Neural progenitor cell (in vitro differentiated cells): Measurements from ENCODE around the gene OTULIN. TPM values are rescaled to one million over a fixed set of nuclear protein-coding genes. Genes with fewer than 3 reads are reported as not detected.

Experiments
- DNase-seq: peaks from one replicate; pipeline ENCODE4 v3.0.0-alpha.2; 2016; ENCODE audit warnings: low spot score
- H2AFZ ChIP-seq: fragments of 200-600 bp; sonication (generic); replicated peaks from 2 replicates; pipeline ENCODE4 v1.6.1; 2016; ENCODE audit warnings: antibody characterized with exemption
- H3F3A ChIP-seq: fragments of 200-600 bp; sonication (generic); 2 replicates; pipeline ENCODE4 v1.6.1; 2016; ENCODE audit warnings: antibody characterized with exemption, low read depth
- H3K27ac ChIP-seq: fragments of 200-600 bp; sonication (generic); 2 replicates; pipeline ENCODE4 v1.5.1; 2016; ENCODE audit warnings: mild to moderate bottlenecking
- H3K27me3 ChIP-seq: fragments of 200-600 bp; sonication (generic); 2 replicates; pipeline ENCODE4 v1.6.1; 2016; ENCODE audit warnings: mild to moderate bottlenecking, moderate library complexity
- H3K36me3 ChIP-seq: fragments of 200-600 bp; sonication (generic); 2 replicates; pipeline ENCODE4 v1.5.1; 2016
- H3K4me1 ChIP-seq: fragments of 200-600 bp; sonication (generic); 2 replicates; pipeline ENCODE4 v1.6.1; 2016; ENCODE audit warnings: mixed run types
- H3K4me2 ChIP-seq: fragments of 200-600 bp; sonication (generic); 2 replicates; pipeline ENCODE4 v1.6.1; 2016
- H3K4me3 ChIP-seq: fragments of 200-600 bp; sonication (generic); 2 replicates; pipeline ENCODE4 v1.5.1; 2016
- H3K79me2 ChIP-seq: fragments of 200-600 bp; sonication (generic); 2 replicates; pipeline ENCODE4 v1.6.1; 2016; ENCODE audit warnings: low read depth
- H3K9ac ChIP-seq: fragments of 200-600 bp; sonication (generic); 2 replicates; pipeline ENCODE4 v1.6.1; 2016
- H3K9me3 ChIP-seq: fragments of 200-600 bp; sonication (generic); 2 replicates; pipeline ENCODE4 v1.5.1; 2016; ENCODE audit warnings: low read depth
- H4K20me1 ChIP-seq: fragments of 200-600 bp; sonication (generic); 2 replicates; pipeline ENCODE4 v1.6.1; 2016; ENCODE audit warnings: low read depth
- H3K27ac Mint-ChIP-seq: 3 replicates; pipeline ENCODE4 v1.8.0; 2021; ENCODE audit warnings: mixed read lengths
- H3K27me3 Mint-ChIP-seq: 2 replicates; pipeline ENCODE4 v1.8.0; 2022; ENCODE audit warnings: low read depth, mild to moderate bottlenecking, inconsistent platforms, moderate library complexity, mixed read lengths; ENCODE audit not compliant: insufficient read depth
- H3K36me3 Mint-ChIP-seq: 3 replicates; pipeline ENCODE4 v1.8.0; 2021; ENCODE audit warnings: mixed read lengths
- H3K4me1 Mint-ChIP-seq: 3 replicates; pipeline ENCODE4 v1.8.0; 2021; ENCODE audit warnings: mixed read lengths
- H3K4me3 Mint-ChIP-seq: 3 replicates; pipeline ENCODE4 v1.8.0; 2021; ENCODE audit warnings: mild to moderate bottlenecking, moderate library complexity, mixed read lengths
- H3K9me3 Mint-ChIP-seq: 3 replicates; pipeline ENCODE4 v1.8.0; 2020; ENCODE audit warnings: mixed read lengths
- CTCF ChIP-seq: fragments of 200-600 bp; sonication (generic); IDR thresholded peaks from 2 replicates; pipeline ENCODE4 v1.5.1; 2017; ENCODE audit warnings: antibody characterized with exemption, mild to moderate bottlenecking
- EZH2 ChIP-seq: fragments of 200-600 bp; sonication (generic); IDR thresholded peaks from 2 replicates; pipeline ENCODE4 v1.6.1; 2017; ENCODE audit warnings: antibody characterized with exemption, mild to moderate bottlenecking, moderate library complexity
- EZH2phosphoT487 ChIP-seq: fragments of 200-600 bp; sonication (generic); IDR thresholded peaks from 2 replicates; pipeline ENCODE4 v1.6.1; 2017; ENCODE audit warnings: antibody characterized with exemption
- total RNA-seq: library from RNA; depleted of rRNA; stranded (reverse); fragments of >200 nt; gene quantifications from 2 replicates; pipeline ENCODE4 v1.2.3, GENCODE V29; 2015; ENCODE audit warnings: low replicate concordance

Gene OTULIN
- total RNA-seq, 1 donor from 2014 or later = 23.1 TPM

- H3K9me3 Mint-ChIP-seq = no peaks in the 10 kb centered on the region
- no peaks in the 10 kb centered on the region for H3K79me2 ChIP-seq
- H3K36me3 Mint-ChIP-seq = no peaks in the 10 kb centered on the region
- H3K4me3 ChIP-seq = peak overlapping the region; percentile 31
- no peaks in the 10 kb centered on the region for H3K9me3 ChIP-seq
- no peaks in the 10 kb centered on the region for H3K36me3 ChIP-seq
- peaks cover 30% of the 10 kb centered on the region for H3F3A ChIP-seq
- no peak overlapping the region for H2AFZ ChIP-seq
- H3K27ac Mint-ChIP-seq = no peak overlapping the region
- peaks cover 28% of the 10 kb centered on the region for H3K4me1 ChIP-seq
- peaks cover 37% of the 10 kb centered on the region for H3K4me1 Mint-ChIP-seq
- peak; percentile 99 for TF ChIP-seq CTCF
- no peak for TF ChIP-seq EZH2phosphoT487
- peaks cover 6% of the 10 kb centered on the region for H4K20me1 ChIP-seq
- peak; percentile 89 for DNase-seq
- peaks cover 7% of the 10 kb centered on the region for H3K27me3 Mint-ChIP-seq
- H3K4me3 Mint-ChIP-seq = no peak overlapping the region
- H3K4me2 ChIP-seq = peak overlapping the region; percentile 79
- no peak overlapping the region for H3K27ac ChIP-seq
- no peak overlapping the region for H3K9ac ChIP-seq
- no peaks in the 10 kb centered on the region for H3K27me3 ChIP-seq
Measured at GRCh38 chr5:14727428-14727865, 62.9 kb downstream of the OTULIN start.

- H3K36me3 ChIP-seq = no peaks in the 10 kb centered on the region
- no peaks in the 10 kb centered on the region for H3K27me3 ChIP-seq
- peak overlapping the region; percentile 79 for H3K4me2 ChIP-seq
- no peaks in the 10 kb centered on the region for H3K9me3 ChIP-seq
- Mint-ChIP-seq H3K36me3 (no peaks in the 10 kb centered on the region), H3K4me1 (peaks cover 40% of the 10 kb centered on the region), H3K9me3 (no peaks in the 10 kb centered on the region), H3K27ac (peak overlapping the region; percentile 55), H3K27me3 (peaks cover 7% of the 10 kb centered on the region), H3K4me3 (no peak overlapping the region)
- DNase-seq = no peak
- peaks cover 6% of the 10 kb centered on the region for H4K20me1 ChIP-seq
- H3K9ac ChIP-seq = no peak overlapping the region
- peaks cover 30% of the 10 kb centered on the region for H3F3A ChIP-seq
- peak overlapping the region; percentile 80 for H3K27ac ChIP-seq
- H3K4me1 ChIP-seq = peaks cover 28% of the 10 kb centered on the region
- no peak overlapping the region for H2AFZ ChIP-seq
- no peak for TF ChIP-seq CTCF
- no peak for TF ChIP-seq EZH2phosphoT487
- no peak for TF ChIP-seq EZH2
- H3K4me3 ChIP-seq = peak overlapping the region; percentile 31
- no peaks in the 10 kb centered on the region for H3K79me2 ChIP-seq
Measured at GRCh38 chr5:14727928-14728458, 63.5 kb downstream of the OTULIN start.

- Mint-ChIP-seq H3K4me3 (no peak overlapping the region), H3K9me3 (no peaks in the 10 kb centered on the region), H3K36me3 (no peaks in the 10 kb centered on the region), H3K4me1 (peaks cover 40% of the 10 kb centered on the region), H3K27ac (no peak overlapping the region), H3K27me3 (peaks cover 7% of the 10 kb centered on the region)
- Histone ChIP-seq H3K27ac (no peak overlapping the region), H3K4me1 (peaks cover 28% of the 10 kb centered on the region), H3K9me3 (no peaks in the 10 kb centered on the region), H2AFZ (no peak overlapping the region), H3K36me3 (no peaks in the 10 kb centered on the region), H3K79me2 (no peaks in the 10 kb centered on the region), H3K4me3 (peak overlapping the region; percentile 31), H3K9ac (no peak overlapping the region), H3K4me2 (peak overlapping the region; percentile 79), H4K20me1 (peaks cover 6% of the 10 kb centered on the region), H3K27me3 (no peaks in the 10 kb centered on the region), H3F3A (peaks cover 30% of the 10 kb centered on the region)
- peak; percentile 93 for DNase-seq
- TF ChIP-seq CTCF (no peak), EZH2 (no peak), EZH2phosphoT487 (no peak)
Measured at GRCh38 chr5:14728459-14728938, 64.0 kb downstream of the OTULIN start.
